DND-41 (cell line): ENCODE results near the gene SMLR1.

Experiments used
- ATAC-seq: fragments of 200-7000 bp; cut with Tn5 transposase; 3 replicates; pipeline ENCODE4 v1.9.1; 2021; ENCODE audit warnings: low read depth; ENCODE audit not compliant: insufficient read depth
- DNase-seq: peaks from one replicate; pipeline ENCODE4 v3.0.0-alpha.2; 2020
- H2AFZ ChIP-seq: 2 replicates; pipeline ENCODE4 v1.6.0; 2012; ENCODE audit warnings: low read depth, low read length
- H3K27ac ChIP-seq: 2 replicates; pipeline ENCODE4 v1.5.1; 2012; ENCODE audit warnings: low read length, inconsistent platforms
- H3K27me3 ChIP-seq: fragments of 200-600 bp; sonication (generic); 2 replicates; pipeline ENCODE4 v1.6.0; 2012; ENCODE audit warnings: low read length, mild to moderate bottlenecking, inconsistent platforms; ENCODE audit not compliant: insufficient read depth, poor library complexity
- H3K36me3 ChIP-seq: 2 replicates; pipeline ENCODE4 v1.5.1; 2012; ENCODE audit warnings: low read length, inconsistent platforms; ENCODE audit not compliant: insufficient read depth
- H3K4me1 ChIP-seq: 2 replicates; pipeline ENCODE4 v1.5.1; 2012; ENCODE audit warnings: mild to moderate bottlenecking, low read length; ENCODE audit not compliant: insufficient read depth
- H3K4me2 ChIP-seq: 2 replicates; pipeline ENCODE4 v1.6.0; 2012; ENCODE audit warnings: mild to moderate bottlenecking, moderate library complexity, low read length, inconsistent platforms; ENCODE audit not compliant: insufficient read depth
- H3K4me3 ChIP-seq, 2 experiments: fragments of 200-600 bp in 1 of 2; shearing (Covaris generic) in 1 of 2; 2 replicates each; pipeline ENCODE4 v1.5.1; 2012 to 2016; ENCODE audit warnings: inconsistent platforms in 2 of 2, low read length in 2 of 2, mild to moderate bottlenecking in 2 of 2, low read depth in 1 of 2, moderate library complexity in 1 of 2
- H3K79me2 ChIP-seq: 2 replicates; pipeline ENCODE4 v1.6.0; 2012; ENCODE audit warnings: low read length, inconsistent platforms; ENCODE audit not compliant: insufficient read depth
- H3K9ac ChIP-seq: 2 replicates; pipeline ENCODE4 v1.6.0; 2012; ENCODE audit warnings: low read depth, mild to moderate bottlenecking, inconsistent platforms, low read length, moderate library complexity
- H3K9me3 ChIP-seq: 2 replicates; pipeline ENCODE4 v1.5.1; 2012; ENCODE audit warnings: low read length, moderate library complexity, mild to moderate bottlenecking, inconsistent platforms; ENCODE audit not compliant: insufficient read depth, severe bottlenecking
- H4K20me1 ChIP-seq: 2 replicates; pipeline ENCODE4 v1.6.0; 2012; ENCODE audit warnings: low read length; ENCODE audit not compliant: insufficient read depth
- CTCF ChIP-seq: IDR thresholded peaks from 2 replicates; pipeline ENCODE4 v1.5.1; 2012; ENCODE audit warnings: borderline replicate concordance, low read length, moderate library complexity, mild to moderate bottlenecking; ENCODE audit not compliant: poor library complexity, severe bottlenecking; ENCODE audit errors: extremely low read depth
- EZH2 ChIP-seq: IDR thresholded peaks from 3 replicates; pipeline ENCODE4 v1.6.1; 2012; ENCODE audit warnings: borderline replicate concordance, low read depth, mild to moderate bottlenecking, moderate library complexity, low read length, inconsistent platforms; ENCODE audit not compliant: severe bottlenecking

Gene SMLR1

GRCh38 chr6:130825772-130826441 lies 1.3 kb upstream of the SMLR1 start:
- Histone ChIP-seq H2AFZ (no peak overlapping the region; the same call in 1 of the 2 replicates), H3K27me3 (no peaks in the 10 kb centered on the region), H3K79me2 (no peaks in the 10 kb centered on the region), H3K27ac (no peak overlapping the region), H3K4me3 (no peak overlapping the region), H4K20me1 (no peaks in the 10 kb centered on the region), H3K9me3 (no peaks in the 10 kb centered on the region), H3K36me3 (no peaks in the 10 kb centered on the region), H3K9ac (no peak overlapping the region), H3K4me1 (no peaks in the 10 kb centered on the region), H3K4me2 (no peak overlapping the region)
- no peak for DNase-seq
- TF ChIP-seq EZH2 (no peak), CTCF (peak; percentile 10)
- ATAC-seq, result peak; percentile 75

- ATAC-seq (no peak), DNase-seq (no peak)
- Histone ChIP-seq H3K79me2 (no peaks in the 10 kb centered on the region), H3K9ac (no peak overlapping the region), H3K4me1 (no peaks in the 10 kb centered on the region), H3K27ac (no peak overlapping the region), H3K9me3 (no peaks in the 10 kb centered on the region), H2AFZ (no peak overlapping the region), H4K20me1 (no peaks in the 10 kb centered on the region), H3K4me2 (no peak overlapping the region), H3K4me3 (no peak overlapping the region), H3K36me3 (no peaks in the 10 kb centered on the region), H3K27me3 (no peaks in the 10 kb centered on the region)
- TF ChIP-seq EZH2, result no peak
- no peak for TF ChIP-seq CTCF
These were observed 562 bp upstream of the SMLR1 start for GRCh38 chr6:130826442-130827246.

- H3K9me3 ChIP-seq, result no peaks in the 10 kb centered on the region
- ATAC-seq (no peak), DNase-seq (no peak)
- H3K4me3 ChIP-seq, result no peak overlapping the region
- H2AFZ ChIP-seq, result no peak overlapping the region
- TF ChIP-seq CTCF (no peak), EZH2 (no peak)
- H4K20me1 ChIP-seq, result no peaks in the 10 kb centered on the region
- H3K27me3 ChIP-seq, result no peaks in the 10 kb centered on the region
- no peak overlapping the region for H3K27ac ChIP-seq
- no peak overlapping the region for H3K4me2 ChIP-seq
- no peaks in the 10 kb centered on the region for H3K79me2 ChIP-seq
- H3K4me1 ChIP-seq, result no peaks in the 10 kb centered on the region
- H3K9ac ChIP-seq, result no peak overlapping the region
- H3K36me3 ChIP-seq, result no peaks in the 10 kb centered on the region
These were observed 2.2 kb downstream of the SMLR1 start for GRCh38 chr6:130829333-130829910.
